Stimulated activated CD4-positive, alpha-beta T cell treated with anti-CD3 and anti-CD28 coated beads, Interleukin-12 subunit alpha, Interleukin-12 subunit beta, amount 100 ng/mL, for 24 hours (primary cell): ENCODE data around the gene APBB3.

ENCODE experiments used
- DNase-seq, 2 experiments: peaks; one replicate each; pipeline ENCODE4 v3.0.0-alpha.2; 2020; ENCODE audit warnings: low read depth in 2 of 2

Gene APBB3

GRCh38 chr5:140553657-140554056, 10.7 kb downstream of the APBB3 start:
- DNase-seq = no peak

GRCh38 chr5:140551872-140552271, 12.5 kb downstream of the APBB3 start:
- DNase-seq = no peak

- no peak for DNase-seq
Measured at GRCh38 chr5:140550147-140551079, 14.0 kb downstream of the APBB3 start.

GRCh38 chr5:140549237-140550144, 14.9 kb downstream of the APBB3 start:
- DNase-seq = no peak

- no peak for DNase-seq
Measured at GRCh38 chr5:140548791-140549190, 15.6 kb downstream of the APBB3 start.

- DNase-seq = no peak
Measured at GRCh38 chr5:140548300-140548688, 16.1 kb downstream of the APBB3 start.

GRCh38 chr5:140547508-140548299, 16.7 kb downstream of the APBB3 start, which contains the start of gene EIF4EBP3:
Gene EIF4EBP3 (plus strand): TSS chr5:140547662. CDS start chr5:140547738, 76 bp downstream.
- DNase-seq = peak; percentile 70 to 85

- no peak for DNase-seq
Measured at GRCh38 chr5:140546851-140547507, 17.4 kb downstream of the APBB3 start.

GRCh38 chr5:140545606-140546005, 18.8 kb downstream of the APBB3 start:
- no peak for DNase-seq

GRCh38 chr5:140544986-140545385, 19.4 kb downstream of the APBB3 start:
- DNase-seq = no peak

- DNase-seq = no peak
Measured at GRCh38 chr5:140542972-140543371, 21.4 kb downstream of the APBB3 start.

GRCh38 chr5:140540227-140540626, 24.2 kb downstream of the APBB3 start:
- DNase-seq = no peak

- no peak for DNase-seq
Measured at GRCh38 chr5:140524003-140524402, 40.4 kb downstream of the APBB3 start.

- DNase-seq = no peak
Measured at GRCh38 chr5:140513124-140513523, 51.3 kb downstream of the APBB3 start.

GRCh38 chr5:140509898-140510297, 54.5 kb downstream of the APBB3 start:
- DNase-seq = no peak
